SU-DHL-6 (cell line): ENCODE results near the gene TFB1M.

ENCODE experiments used
- CTCF ChIP-seq: fragments of 200-600 bp; sonication (generic); IDR thresholded peaks from one replicate; pipeline ENCODE4 v1.5.1; 2017; ENCODE audit warnings: antibody characterized with exemption, mild to moderate bottlenecking, low read length, moderate library complexity; ENCODE audit not compliant: insufficient read depth, poor library complexity, severe bottlenecking
- EZH2phosphoT487 ChIP-seq: fragments of 200-600 bp; sonication (generic), shearing (Covaris generic); conservative IDR thresholded peaks from 2 replicates; pipeline ENCODE4 v1.6.1; 2018; ENCODE audit warnings: mild to moderate bottlenecking, antibody characterized with exemption, low read length, moderate library complexity, mixed read lengths

DNA sequence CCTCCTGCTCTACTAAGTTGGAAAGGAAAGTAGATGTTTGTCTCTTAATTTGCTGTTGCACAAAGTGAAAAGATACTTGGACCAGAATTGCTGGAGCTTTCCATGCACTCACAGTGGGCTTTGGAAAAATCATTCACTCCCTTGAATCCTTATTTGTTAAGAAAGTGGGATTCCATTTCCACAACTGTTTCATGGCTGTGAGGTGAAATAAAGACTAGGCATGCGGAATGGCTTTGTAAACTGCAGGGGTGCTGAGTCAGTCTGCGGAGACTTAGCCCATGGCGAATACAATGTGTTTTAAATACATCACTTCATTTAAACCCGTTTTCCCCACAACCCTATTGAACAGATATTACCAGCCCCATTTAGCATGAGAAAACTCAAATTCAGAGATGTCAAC lies 87.2 kb downstream of the TFB1M start:
- TF ChIP-seq CTCF = no peak
- TF ChIP-seq EZH2phosphoT487 = no peak
